ENCODE data around the gene LPCAT3.

DNA sequence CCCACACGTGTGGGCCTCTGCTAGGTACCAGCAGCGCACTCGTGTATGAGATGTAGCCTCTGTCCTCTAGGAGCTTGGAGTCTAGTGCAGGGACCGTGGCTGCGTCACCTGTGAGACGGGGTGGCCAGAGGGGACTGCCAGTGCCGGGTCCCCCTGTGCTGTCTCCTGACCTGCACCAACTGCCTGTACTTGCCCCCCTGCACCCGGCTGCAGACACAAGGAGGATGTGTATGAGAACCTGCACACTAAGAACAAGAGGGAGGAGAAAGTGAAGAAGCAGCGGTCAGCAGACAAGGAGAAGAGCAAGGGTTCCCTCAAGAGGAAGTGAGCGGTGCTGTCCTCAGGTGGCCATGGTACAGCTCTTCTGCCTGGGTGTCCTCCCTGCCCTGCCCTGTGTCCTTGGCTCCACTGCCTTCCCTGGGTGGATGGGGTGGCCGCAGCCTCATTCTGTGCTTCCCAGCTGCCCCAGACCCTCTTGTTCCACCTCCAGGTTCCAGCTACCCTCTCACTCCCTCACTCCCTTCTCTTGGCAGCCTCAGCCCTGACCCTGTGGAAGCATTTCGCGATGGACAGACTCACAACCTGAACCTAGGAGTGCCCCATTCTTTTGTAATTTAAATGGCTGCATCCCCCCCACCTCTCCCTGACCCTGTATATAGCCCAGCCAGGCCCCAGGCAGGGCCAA, 57.5 kb downstream of the LPCAT3 start:
- peak; percentile 42 for TF ChIP-seq CTCF (conservative IDR thresholded peaks at IDR 0.05; ENCODE audit: low read length)
- TF ChIP-seq EZH2phosphoT487 (IDR thresholded peaks at IDR 0.05; ENCODE audit: borderline replicate concordance): no peak
